ENCODE results near the gene BICRAL.

GRCh38 chr6:42914546-42914945 lies 132.7 kb downstream of the BICRAL start:
- TF ChIP-seq, protein P1, sequence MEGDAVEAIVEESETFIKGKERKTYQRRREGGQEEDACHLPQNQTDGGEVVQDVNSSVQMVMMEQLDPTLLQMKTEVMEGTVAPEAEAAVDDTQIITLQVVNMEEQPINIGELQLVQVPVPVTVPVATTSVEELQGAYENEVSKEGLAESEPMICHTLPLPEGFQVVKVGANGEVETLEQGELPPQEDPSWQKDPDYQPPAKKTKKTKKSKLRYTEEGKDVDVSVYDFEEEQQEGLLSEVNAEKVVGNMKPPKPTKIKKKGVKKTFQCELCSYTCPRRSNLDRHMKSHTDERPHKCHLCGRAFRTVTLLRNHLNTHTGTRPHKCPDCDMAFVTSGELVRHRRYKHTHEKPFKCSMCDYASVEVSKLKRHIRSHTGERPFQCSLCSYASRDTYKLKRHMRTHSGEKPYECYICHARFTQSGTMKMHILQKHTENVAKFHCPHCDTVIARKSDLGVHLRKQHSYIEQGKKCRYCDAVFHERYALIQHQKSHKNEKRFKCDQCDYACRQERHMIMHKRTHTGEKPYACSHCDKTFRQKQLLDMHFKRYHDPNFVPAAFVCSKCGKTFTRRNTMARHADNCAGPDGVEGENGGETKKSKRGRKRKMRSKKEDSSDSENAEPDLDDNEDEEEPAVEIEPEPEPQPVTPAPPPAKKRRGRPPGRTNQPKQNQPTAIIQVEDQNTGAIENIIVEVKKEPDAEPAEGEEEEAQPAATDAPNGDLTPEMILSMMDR (IDR thresholded peaks at IDR 0.05; ENCODE audit: low read depth, low read length): no peak
- no peak for TF ChIP-seq EZH2phosphoT487 (IDR thresholded peaks at IDR 0.05; ENCODE audit: low read depth)

Measured in OCI-LY3 (cell line).